ENCODE data around the gene A2M. TPM values are rescaled to one million over a fixed set of nuclear protein-coding genes. Genes with fewer than 3 reads are reported as not detected.

Gene A2M
- total RNA-seq, 2 experiments from 2014 or later: 2.7 to 3.4 TPM

- no peak for ATAC-seq (ENCODE audit: low read depth)
- DNase-seq: no peak
- POLR2A ChIA-PET: interaction anchor here (1.0 kb wide), 1 partner anchor 89 kb away, joined by 3 read pairs; no protein-coding TSS in a partner anchor
- Mint-ChIP-seq H3K4me1 (peaks cover 10% of the 10 kb centered on the region), H3K27me3 (peaks cover 2% of the 10 kb centered on the region), H3K27ac (no peak overlapping the region), H3K36me3 (no peaks in the 10 kb centered on the region), H3K4me3 (no peak overlapping the region), H3K9me3 (no peaks in the 10 kb centered on the region)
Measured at GRCh38 chr12:9040484-9041186, 75.1 kb downstream of the A2M start.

GRCh38 chr12:9039397-9039977 lies 76.2 kb downstream of the A2M start:
- Mint-ChIP-seq H3K4me1 (peaks cover 10% of the 10 kb centered on the region), H3K36me3 (no peaks in the 10 kb centered on the region), H3K27me3 (peaks cover 2% of the 10 kb centered on the region), H3K27ac (no peak overlapping the region), H3K9me3 (peaks cover 1% of the 10 kb centered on the region), H3K4me3 (no peak overlapping the region)
- ATAC-seq (ENCODE audit: low read depth) (peak; percentile 63), DNase-seq (no peak)
- POLR2A ChIA-PET: interaction anchor here (1.4 to 1.5 kb wide), 2 partner anchors 88 to 90 kb away, joined by 9 to 11 read pairs; partner anchors contain the start of gene M6PR

DNA sequence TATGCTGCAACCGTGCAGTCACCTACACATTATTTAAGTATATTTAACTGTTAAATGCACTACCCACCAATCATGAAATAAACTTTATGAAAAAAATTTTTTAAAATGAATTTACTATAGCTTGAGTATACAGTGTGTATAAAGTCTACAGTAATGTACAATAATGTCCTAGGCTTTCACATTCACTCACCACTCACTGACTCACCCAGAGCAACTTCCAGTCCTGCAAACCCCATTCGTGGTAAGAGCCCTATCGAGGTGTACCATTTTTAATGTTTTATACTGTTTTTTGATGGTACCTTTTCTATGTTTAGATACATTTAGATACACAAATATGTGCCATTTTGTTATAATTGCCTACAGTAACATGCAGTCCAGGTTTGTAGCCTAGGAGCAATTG lies 78.3 kb downstream of the A2M start:
- H3K4me3 Mint-ChIP-seq: no peak overlapping the region
- peaks cover 10% of the 10 kb centered on the region for H3K4me1 Mint-ChIP-seq
- no peaks in the 10 kb centered on the region for H3K36me3 Mint-ChIP-seq
- no peak for DNase-seq
- H3K9me3 Mint-ChIP-seq: peaks cover 1% of the 10 kb centered on the region
- POLR2A ChIA-PET: interaction anchor here (1.2 to 2.4 kb wide), 2 partner anchors 12 to 87 kb away, joined by 3 to 10 read pairs; partner anchors contain the start of gene M6PR
- ATAC-seq (ENCODE audit: low read depth): no peak
- peaks cover under 1% of the 10 kb centered on the region for H3K27me3 Mint-ChIP-seq
- no peak overlapping the region for H3K27ac Mint-ChIP-seq

DNA sequence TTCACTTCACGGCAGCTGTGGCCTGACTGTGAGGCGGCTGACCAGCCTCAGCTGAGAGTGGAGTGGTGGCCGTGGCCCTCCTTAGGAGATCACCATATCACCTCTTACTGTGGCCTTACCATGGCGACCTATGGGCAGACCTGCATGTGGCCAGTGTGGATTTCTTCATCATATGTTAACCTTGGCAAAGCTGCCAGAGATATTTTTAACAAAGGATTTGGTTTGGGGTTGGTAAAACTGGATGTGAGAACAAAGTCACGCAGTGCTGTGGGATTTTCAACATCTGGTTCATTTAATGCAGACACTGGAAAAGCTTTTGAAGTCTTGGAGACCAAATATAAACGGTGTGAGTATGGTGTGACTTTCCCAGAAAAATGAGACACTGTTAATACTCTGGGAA lies 79.5 kb downstream of the A2M start:
- Mint-ChIP-seq H3K4me3 (no peak overlapping the region), H3K27me3 (no peaks in the 10 kb centered on the region), H3K4me1 (peaks cover 10% of the 10 kb centered on the region), H3K27ac (no peak overlapping the region), H3K9me3 (peaks cover 1% of the 10 kb centered on the region), H3K36me3 (no peaks in the 10 kb centered on the region)
- POLR2A ChIA-PET: interaction anchor here (2.4 kb wide), 1 partner anchor 86 kb away, joined by 10 read pairs; the partner anchor contains the start of gene M6PR
- DNase-seq: no peak
- no peak for ATAC-seq (ENCODE audit: low read depth)

DNA sequence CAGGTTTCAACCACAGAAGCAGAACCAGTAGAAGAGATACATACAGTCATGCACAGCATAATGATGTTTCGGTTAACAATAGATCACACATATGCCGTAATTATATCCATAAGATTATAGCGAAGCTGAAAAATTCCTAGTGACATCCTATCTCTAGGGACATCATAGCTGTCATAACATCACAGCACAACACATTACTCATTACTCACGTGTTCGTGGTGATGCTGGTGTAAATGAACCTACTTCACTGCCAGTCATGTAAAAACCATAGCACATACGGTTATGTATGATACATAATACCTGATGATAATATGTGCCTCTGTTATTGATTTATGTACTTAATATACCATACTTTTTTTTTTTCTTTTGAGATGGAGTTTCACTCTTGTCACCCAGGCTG lies 81.6 kb downstream of the A2M start:
- Mint-ChIP-seq H3K4me1 (peaks cover 5% of the 10 kb centered on the region), H3K27me3 (no peaks in the 10 kb centered on the region), H3K27ac (no peak overlapping the region), H3K9me3 (peaks cover 1% of the 10 kb centered on the region), H3K36me3 (peaks cover 1% of the 10 kb centered on the region), H3K4me3 (no peak overlapping the region)
- no peak for ATAC-seq (ENCODE audit: low read depth)
- POLR2A ChIA-PET: no interaction called here
- no peak for DNase-seq

- Mint-ChIP-seq H3K36me3 (peaks cover 5% of the 10 kb centered on the region), H3K27ac (no peak overlapping the region), H3K4me1 (peaks cover 5% of the 10 kb centered on the region), H3K4me3 (no peak overlapping the region), H3K9me3 (peaks cover 1% of the 10 kb centered on the region), H3K27me3 (no peaks in the 10 kb centered on the region)
- DNase-seq (no peak), ATAC-seq (ENCODE audit: low read depth) (no peak)
- POLR2A ChIA-PET: no interaction called here
Measured at GRCh38 chr12:9033265-9033887, 82.3 kb downstream of the A2M start.

GRCh38 chr12:9032202-9032964 lies 83.3 kb downstream of the A2M start:
- H3K4me1 Mint-ChIP-seq: peaks cover 12% of the 10 kb centered on the region
- DNase-seq: no peak
- H3K36me3 Mint-ChIP-seq: peaks cover 12% of the 10 kb centered on the region
- POLR2A ChIA-PET: interaction anchor here (1.8 kb wide), 1 partner anchor 83 kb away, joined by 6 read pairs; the partner anchor contains the start of gene M6PR
- no peaks in the 10 kb centered on the region for H3K27me3 Mint-ChIP-seq
- H3K27ac Mint-ChIP-seq: no peak overlapping the region
- ATAC-seq (ENCODE audit: low read depth): no peak
- H3K9me3 Mint-ChIP-seq: peaks cover 1% of the 10 kb centered on the region
- no peak overlapping the region for H3K4me3 Mint-ChIP-seq

GRCh38 chr12:9030776-9031175 lies 84.9 kb downstream of the A2M start:
- ATAC-seq (ENCODE audit: low read depth): no peak
- Mint-ChIP-seq H3K4me1 (peaks cover 12% of the 10 kb centered on the region), H3K4me3 (no peak overlapping the region), H3K27me3 (no peaks in the 10 kb centered on the region), H3K36me3 (peaks cover 12% of the 10 kb centered on the region), H3K9me3 (peaks cover 1% of the 10 kb centered on the region), H3K27ac (no peak overlapping the region)
- DNase-seq: no peak
- POLR2A ChIA-PET: interaction anchor here (1.0 to 1.8 kb wide), 2 partner anchors 81 to 333 kb away, joined by 3 to 6 read pairs; partner anchors contain the start of genes M6PR and RIMKLB

GRCh38 chr12:9027161-9028059 lies 88.3 kb downstream of the A2M start:
- POLR2A ChIA-PET: interaction anchor here (0.6 to 1.7 kb wide), 4 partner anchors 11 to 78 kb away, joined by 3 to 4 read pairs (median 4); partner anchors contain the start of gene M6PR
- ATAC-seq (ENCODE audit: low read depth) (no peak), DNase-seq (peak; percentile 40)
- Mint-ChIP-seq H3K4me3 (peak overlapping the region; percentile 36), H3K4me1 (peaks cover 15% of the 10 kb centered on the region), H3K36me3 (peaks cover 12% of the 10 kb centered on the region), H3K27me3 (no peaks in the 10 kb centered on the region), H3K27ac (peak overlapping the region; percentile 87), H3K9me3 (no peaks in the 10 kb centered on the region)

DNA sequence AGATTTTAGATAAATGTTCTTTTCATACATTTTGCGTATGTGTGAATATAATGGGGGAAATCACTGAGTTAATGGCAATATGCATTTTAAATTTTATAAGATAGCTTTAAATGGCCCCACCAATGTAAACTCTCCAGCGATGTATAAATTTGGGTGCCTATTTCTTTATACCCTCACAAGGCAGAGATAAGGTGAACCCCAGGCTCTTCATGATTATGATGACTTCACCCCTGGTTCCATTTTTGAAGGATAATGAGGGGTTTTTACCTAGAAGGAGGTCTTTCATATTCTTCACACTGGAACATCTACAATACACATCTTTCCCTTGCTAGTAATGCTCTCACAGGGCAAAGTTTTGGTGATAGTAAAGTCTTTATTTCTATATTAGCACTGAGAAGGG lies 91.2 kb downstream of the A2M start:
- Mint-ChIP-seq H3K27ac (no peak overlapping the region), H3K4me1 (peaks cover 13% of the 10 kb centered on the region), H3K4me3 (no peak overlapping the region), H3K27me3 (no peaks in the 10 kb centered on the region), H3K9me3 (peaks cover 2% of the 10 kb centered on the region), H3K36me3 (peaks cover 11% of the 10 kb centered on the region)
- ATAC-seq (ENCODE audit: low read depth) (no peak), DNase-seq (no peak)
- POLR2A ChIA-PET: interaction anchor here (1.6 to 1.7 kb wide), 2 partner anchors 73 to 75 kb away, joined by 3 to 8 read pairs; partner anchors contain the start of gene M6PR

- Mint-ChIP-seq H3K4me3 (no peak overlapping the region), H3K27ac (no peak overlapping the region), H3K36me3 (peaks cover 6% of the 10 kb centered on the region), H3K27me3 (no peaks in the 10 kb centered on the region), H3K9me3 (peaks cover 2% of the 10 kb centered on the region), H3K4me1 (peaks cover 8% of the 10 kb centered on the region)
- DNase-seq (no peak), ATAC-seq (ENCODE audit: low read depth) (no peak)
- POLR2A ChIA-PET: interaction anchor here (1.3 kb wide), 1 partner anchor 10 kb away, joined by 4 read pairs; no protein-coding TSS in a partner anchor
Measured at GRCh38 chr12:9022592-9022991, 93.1 kb downstream of the A2M start.
